HG03108 (cell line): ENCODE results near the gene TP53TG5.

Source experiments
- ATAC-seq: cut with Tn5 transposase; IDR thresholded peaks from one replicate; pipeline ENCODE4 v1.9.1; 2021; ENCODE audit warnings: moderate library complexity; ENCODE audit not compliant: unreplicated experiment

Gene TP53TG5

DNA sequence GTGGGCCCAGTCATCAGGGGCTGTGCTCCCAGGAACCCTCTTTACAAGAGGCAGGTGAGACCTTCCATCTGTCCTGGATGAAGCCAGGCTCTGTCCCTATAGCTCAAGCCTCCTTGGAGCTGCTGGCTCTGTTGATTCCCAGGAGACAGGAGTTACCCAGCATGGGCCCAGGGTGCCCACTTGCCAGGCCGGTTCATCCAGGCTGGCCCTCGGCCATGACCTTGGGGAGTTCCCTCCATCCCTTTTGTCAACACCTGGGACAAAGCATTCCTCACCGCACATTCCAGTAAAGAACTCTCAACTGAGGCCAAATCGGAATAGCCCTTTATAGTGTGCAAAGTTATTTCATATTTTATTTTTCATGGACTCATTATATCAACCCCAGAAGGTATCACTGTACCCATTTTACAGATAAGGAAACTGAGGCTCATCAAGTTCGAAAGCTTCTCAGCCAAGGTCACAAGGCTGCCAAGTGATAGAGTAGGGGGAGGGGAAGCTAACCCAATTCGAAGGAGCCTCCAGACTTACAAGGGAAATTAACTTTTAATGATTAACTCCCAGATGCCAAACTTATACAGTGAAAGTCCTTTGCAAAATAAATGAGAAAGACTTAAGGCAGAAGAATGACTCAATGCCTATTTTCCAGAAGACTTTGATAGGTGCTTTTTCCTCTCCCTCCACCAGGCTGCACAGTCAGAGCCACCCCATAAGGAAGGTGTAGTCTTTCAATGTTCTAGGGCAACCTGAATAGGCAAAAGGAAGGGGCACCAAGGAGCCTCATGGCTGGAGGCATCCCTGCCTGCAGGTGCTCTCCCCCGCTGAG lies 48.4 kb downstream of the TP53TG5 start:
- ATAC-seq = no peak

DNA sequence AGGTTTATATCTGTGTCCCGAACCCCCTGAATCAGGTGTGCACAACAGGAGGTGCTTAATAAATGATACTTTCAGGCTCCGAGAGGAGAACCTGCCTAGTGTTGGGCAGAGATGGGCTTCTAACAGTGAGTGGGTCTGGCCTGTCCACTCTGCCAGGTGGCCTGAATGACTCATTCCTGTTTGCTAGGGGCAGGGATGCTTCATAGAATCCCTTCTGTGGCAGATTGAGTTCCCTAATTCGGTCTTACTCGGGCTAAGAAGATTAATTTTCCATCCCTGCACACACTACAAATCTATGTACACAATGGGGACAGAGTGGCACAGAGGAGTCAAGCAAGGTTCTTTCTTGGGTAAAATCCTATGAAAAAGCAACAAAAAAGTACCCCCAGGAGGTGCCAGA lies 49.7 kb downstream of the TP53TG5 start:
- ATAC-seq = no peak

DNA sequence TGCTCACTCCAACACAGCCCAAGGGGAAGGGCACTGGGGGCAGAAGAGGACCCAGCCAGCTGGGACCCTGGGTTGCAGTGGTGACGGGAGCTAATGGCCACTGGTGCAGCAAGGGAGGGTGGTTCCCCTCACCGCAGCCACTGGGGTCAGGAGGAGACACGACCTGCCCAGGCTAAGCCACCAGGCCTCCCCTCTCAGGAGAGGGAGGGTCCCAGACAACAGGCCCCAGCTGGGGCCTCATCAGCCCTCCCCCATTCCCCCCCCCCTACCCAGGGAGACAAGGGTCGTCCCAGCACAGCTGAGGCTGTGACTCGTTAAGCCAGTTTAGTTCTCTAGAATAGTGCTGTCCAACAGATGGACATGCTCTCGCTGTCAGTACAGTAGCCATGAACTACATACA lies 52.8 kb downstream of the TP53TG5 start:
- no peak for ATAC-seq

DNA sequence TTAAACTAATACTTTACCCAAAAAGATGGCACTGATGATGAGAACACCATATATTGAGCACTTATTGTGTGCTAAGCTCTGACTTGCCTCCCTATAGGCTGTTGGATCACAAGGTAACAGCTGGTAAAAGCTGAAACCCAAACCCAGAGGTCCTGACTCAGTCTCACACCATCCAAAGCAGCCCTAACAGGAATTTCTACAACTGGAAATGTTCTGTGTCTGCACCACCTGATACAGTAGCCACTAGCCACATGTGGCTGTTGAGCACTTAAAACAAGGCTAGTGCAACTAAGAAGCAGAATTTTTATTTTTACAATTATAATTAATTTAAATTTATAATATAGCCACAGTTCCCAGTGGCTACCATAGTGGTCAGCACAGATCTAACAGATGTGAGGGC lies 54.4 kb downstream of the TP53TG5 start:
- ATAC-seq = no peak

DNA sequence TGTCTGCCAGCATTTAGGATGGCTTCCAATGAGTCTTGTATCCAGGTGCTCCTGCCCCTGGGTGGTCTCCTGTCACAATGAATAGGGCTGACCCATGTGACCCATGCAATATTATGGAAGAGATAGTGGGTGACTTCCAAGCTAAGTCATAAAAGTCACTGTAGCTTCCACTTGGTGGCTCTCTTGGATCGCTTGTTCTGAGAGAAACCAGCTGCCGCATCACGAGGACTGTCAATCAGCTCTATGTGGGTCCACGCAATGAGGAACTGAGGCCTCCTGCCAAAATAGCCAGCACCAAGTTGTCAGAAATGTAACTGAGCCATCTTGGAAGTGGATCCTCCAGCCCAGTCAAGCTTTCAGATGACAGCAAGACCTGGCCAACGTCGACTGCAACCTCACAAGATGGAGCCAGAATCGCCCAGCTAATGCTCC lies 55.2 kb downstream of the TP53TG5 start:
- no peak for ATAC-seq
